ENCODE measurements around the gene DISC1.

The DISC1 gene

GRCh38 chr1:231715816-231716722 is 89.5 kb downstream of the DISC1 start:
- no peaks in the 10 kb centered on the region for H3K9me2 ChIP-seq (replicated peaks; ENCODE audit: insufficient read depth, low read length)
- H3K27me3 ChIP-seq (ENCODE audit: low read length): no peaks in the 10 kb centered on the region
- no peaks in the 10 kb centered on the region for H3K9me3 ChIP-seq (ENCODE audit: insufficient read depth, low read length)
- no peaks in the 10 kb centered on the region for H3K79me2 ChIP-seq (ENCODE audit: insufficient read depth, low read length)
- H3K27ac ChIP-seq (ENCODE audit: low read depth, low read length): no peak overlapping the region
- H3F3A ChIP-seq (ENCODE audit: insufficient read depth): no peaks in the 10 kb centered on the region
- H3K9ac ChIP-seq (ENCODE audit: low read length): no peak overlapping the region
- no peaks in the 10 kb centered on the region for H3K36me3 ChIP-seq (ENCODE audit: low read length)
- no peak overlapping the region for H2AFZ ChIP-seq (ENCODE audit: low read depth, low read length, severe bottlenecking)
- no peaks in the 10 kb centered on the region for H4K20me1 ChIP-seq (ENCODE audit: low read depth, low read length)
- TF ChIP-seq EZH2phosphoT487 (conservative IDR thresholded peaks at IDR 0.05; ENCODE audit: low read length) (no peak), CTCF (IDR thresholded peaks at IDR 0.05; ENCODE audit: insufficient read depth, low read length, poor library complexity, severe bottlenecking) (no peak)
- H3K4me2 ChIP-seq (ENCODE audit: low read depth, low read length, poor library complexity, severe bottlenecking): no peak overlapping the region
- H3K4me3 ChIP-seq (ENCODE audit: insufficient read depth, low read length, poor library complexity, severe bottlenecking): no peak overlapping the region

- Histone ChIP-seq H2AFZ (ENCODE audit: low read depth, low read length, severe bottlenecking) (no peak overlapping the region), H3K79me2 (ENCODE audit: insufficient read depth, low read length) (no peaks in the 10 kb centered on the region), H3K9ac (ENCODE audit: low read length) (no peak overlapping the region), H3K4me2 (ENCODE audit: low read depth, low read length, poor library complexity, severe bottlenecking) (no peak overlapping the region), H3K27me3 (ENCODE audit: low read length) (no peaks in the 10 kb centered on the region), H3K4me3 (ENCODE audit: insufficient read depth, low read length, poor library complexity, severe bottlenecking) (no peak overlapping the region), H4K20me1 (ENCODE audit: low read depth, low read length) (no peaks in the 10 kb centered on the region), H3K36me3 (ENCODE audit: low read length) (no peaks in the 10 kb centered on the region), H3K9me2 (replicated peaks; ENCODE audit: insufficient read depth, low read length) (no peaks in the 10 kb centered on the region), H3K27ac (ENCODE audit: low read depth, low read length) (no peak overlapping the region), H3F3A (ENCODE audit: insufficient read depth) (no peaks in the 10 kb centered on the region), H3K9me3 (ENCODE audit: insufficient read depth, low read length) (no peaks in the 10 kb centered on the region)
- TF ChIP-seq CTCF (IDR thresholded peaks at IDR 0.05; ENCODE audit: insufficient read depth, low read length, poor library complexity, severe bottlenecking) (no peak), EZH2phosphoT487 (conservative IDR thresholded peaks at IDR 0.05; ENCODE audit: low read length) (no peak)
These were observed 90.3 kb downstream of the DISC1 start for GRCh38 chr1:231716879-231717278.

- Histone ChIP-seq H4K20me1 (ENCODE audit: low read depth, low read length) (no peaks in the 10 kb centered on the region), H3K79me2 (ENCODE audit: insufficient read depth, low read length) (no peaks in the 10 kb centered on the region), H3K9me2 (replicated peaks; ENCODE audit: insufficient read depth, low read length) (no peaks in the 10 kb centered on the region), H3K27ac (ENCODE audit: low read depth, low read length) (no peak overlapping the region), H3K4me3 (ENCODE audit: insufficient read depth, low read length, poor library complexity, severe bottlenecking) (no peak overlapping the region), H3K4me2 (ENCODE audit: low read depth, low read length, poor library complexity, severe bottlenecking) (no peak overlapping the region), H3K9ac (ENCODE audit: low read length) (no peak overlapping the region), H3K9me3 (ENCODE audit: insufficient read depth, low read length) (no peaks in the 10 kb centered on the region), H3K36me3 (ENCODE audit: low read length) (no peaks in the 10 kb centered on the region), H3K27me3 (ENCODE audit: low read length) (no peaks in the 10 kb centered on the region), H3F3A (ENCODE audit: insufficient read depth) (no peaks in the 10 kb centered on the region), H2AFZ (ENCODE audit: low read depth, low read length, severe bottlenecking) (no peak overlapping the region)
- no peak for TF ChIP-seq EZH2phosphoT487 (conservative IDR thresholded peaks at IDR 0.05; ENCODE audit: low read length)
- no peak for TF ChIP-seq CTCF (IDR thresholded peaks at IDR 0.05; ENCODE audit: insufficient read depth, low read length, poor library complexity, severe bottlenecking)
These were observed 93.0 kb downstream of the DISC1 start for GRCh38 chr1:231719485-231720183.
